Calu3 (cell line): ENCODE measurements around the gene DDX41. TPM values are rescaled to one million over a fixed set of nuclear protein-coding genes. Genes with fewer than 3 reads are reported as not detected.
"Not testable (repeated sequence)": the region's sequence is repeated elsewhere in the genome, so short reads cannot be mapped to it uniquely, and the experiment has no call there.

Experiments used
- BruUV-seq: library from RNA; stranded (reverse); fragments of 400-500 nt; replicated peaks from 2 replicates; lab custom pipeline; 2021; lab: Mats Ljungman, UMichigan
- CTCF ChIA-PET: fragments of 300-600 bp; sonication (Branson Sonifier 250); formaldehyde crosslinking; loops from one replicate; lab custom pipeline; 2022; ENCODE audit warnings: antibody characterized with exemption; lab: Charles Lee
- DNase-seq: peaks from one replicate; pipeline ENCODE4 v3.0.0; 2022
- H3K27ac Mint-ChIP-seq: one replicate; pipeline ENCODE4 v1.8.0; 2022; ENCODE audit warnings: mixed read lengths; ENCODE audit not compliant: unreplicated experiment
- H3K27me3 Mint-ChIP-seq: one replicate; pipeline ENCODE4 v1.8.0; 2022; ENCODE audit warnings: mixed read lengths; ENCODE audit not compliant: unreplicated experiment
- H3K36me3 Mint-ChIP-seq: one replicate; pipeline ENCODE4 v1.8.0; 2022; ENCODE audit warnings: mild to moderate bottlenecking, moderate library complexity, mixed read lengths; ENCODE audit not compliant: insufficient read depth, unreplicated experiment
- H3K4me1 Mint-ChIP-seq: one replicate; pipeline ENCODE4 v1.8.0; 2022; ENCODE audit warnings: mild to moderate bottlenecking, low read depth, mixed read lengths; ENCODE audit not compliant: unreplicated experiment
- H3K4me3 Mint-ChIP-seq: one replicate; pipeline ENCODE4 v1.8.0; 2022; ENCODE audit warnings: mild to moderate bottlenecking, low read depth, moderate library complexity, mixed read lengths; ENCODE audit not compliant: unreplicated experiment
- H3K9me3 Mint-ChIP-seq: one replicate; pipeline ENCODE4 v1.8.0; 2022; ENCODE audit warnings: low read depth, mixed read lengths; ENCODE audit not compliant: unreplicated experiment
- CTCF ChIP-seq: fragments of 200-600 bp; IDR thresholded peaks from one replicate; pipeline ENCODE4 v1.8.0; 2022; ENCODE audit warnings: antibody characterized with exemption; ENCODE audit not compliant: unreplicated experiment
- intact Hi-C: fragments of 100-400 bp; cut with micrococcal nuclease; formaldehyde crosslinking; loops from one replicate; pipeline ENCODE4 v1.10.0; 2022; ENCODE audit not compliant: unreplicated experiment
- total RNA-seq: library from RNA; stranded (reverse); gene quantifications from 2 replicates; pipeline ENCODE4 v1.2.3, GENCODE V29; 2022

Gene DDX41
- total RNA-seq, 1 experiment from 2014 or later: 101 TPM

- intact Hi-C loops: no loop called here
- Mint-ChIP-seq H3K4me3 (no peak overlapping the region), H3K27me3 (no peaks in the 10 kb centered on the region), H3K9me3 (no peaks in the 10 kb centered on the region), H3K36me3 (peaks cover 24% of the 10 kb centered on the region), H3K27ac (no peak overlapping the region), H3K4me1 (no peaks in the 10 kb centered on the region)
- TF ChIP-seq CTCF: no peak
- CTCF ChIA-PET: no interaction called here
- no TSS peak for BruUV-seq
- DNase-seq: no peak
Measured at GRCh38 chr5:177536386-177536785, 19.6 kb upstream of the DDX41 start.

- Mint-ChIP-seq H3K27me3 (no peaks in the 10 kb centered on the region), H3K9me3 (no peaks in the 10 kb centered on the region), H3K36me3 (peaks cover 24% of the 10 kb centered on the region), H3K27ac (no peak overlapping the region), H3K4me3 (no peak overlapping the region), H3K4me1 (no peaks in the 10 kb centered on the region)
- CTCF ChIA-PET: no interaction called here
- intact Hi-C loops: no loop called here
- TF ChIP-seq CTCF: no peak
- DNase-seq: no peak
- no TSS peak for BruUV-seq
Measured at GRCh38 chr5:177535125-177535524, 18.4 kb upstream of the DDX41 start.

- DNase-seq, H3K27me3 Mint-ChIP-seq, H3K9me3 Mint-ChIP-seq, H3K4me3 Mint-ChIP-seq, BruUV-seq, H3K27ac Mint-ChIP-seq, H3K4me1 Mint-ChIP-seq, intact Hi-C loops: not testable (repeated sequence)
- CTCF ChIA-PET: interaction anchor here (0.6 to 0.7 kb wide), 2 partner anchors 16 to 104 kb away, joined by 3 to 4 read pairs; no protein-coding TSS in a partner anchor
- peaks cover 23% of the 10 kb centered on the region for H3K36me3 Mint-ChIP-seq
Measured at GRCh38 chr5:177534433-177534832, 17.7 kb upstream of the DDX41 start.

GRCh38 chr5:177531209-177531940, 14.6 kb upstream of the DDX41 start:
- intact Hi-C loops: no loop called here
- H3K4me3 Mint-ChIP-seq: no peak overlapping the region
- no peaks in the 10 kb centered on the region for H3K9me3 Mint-ChIP-seq
- no peak for DNase-seq
- no peaks in the 10 kb centered on the region for H3K27me3 Mint-ChIP-seq
- peaks cover 20% of the 10 kb centered on the region for H3K36me3 Mint-ChIP-seq
- no TSS peak for BruUV-seq
- H3K4me1 Mint-ChIP-seq: no peaks in the 10 kb centered on the region
- H3K27ac Mint-ChIP-seq: no peak overlapping the region
- CTCF ChIA-PET: no interaction called here
- no peak for TF ChIP-seq CTCF

GRCh38 chr5:177530638-177531037, 13.9 kb upstream of the DDX41 start:
- DNase-seq: no peak
- H3K36me3 Mint-ChIP-seq: peaks cover 20% of the 10 kb centered on the region

More at GRCh38 chr5:177530638-177531037, 13.9 kb upstream of the DDX41 start:
- Mint-ChIP-seq H3K9me3 (no peaks in the 10 kb centered on the region), H3K4me1 (no peaks in the 10 kb centered on the region), H3K27ac (no peak overlapping the region), H3K27me3 (no peaks in the 10 kb centered on the region), H3K4me3 (no peak overlapping the region)
- intact Hi-C loops: no loop called here
- BruUV-seq: no TSS peak
- TF ChIP-seq CTCF: no peak
- CTCF ChIA-PET: no interaction called here
